SHP77 treated with DMSO at 0.1 percent for 48 hours (cell line): ENCODE data around the gene NBPF9.
"Not testable (repeated sequence)": the region's sequence is repeated elsewhere in the genome, so short reads cannot be mapped to it uniquely, and the experiment has no call there.

Experiments
- DNase-seq: peaks from one replicate; lab custom pipeline; 2025; lab: John Stamatoyannopoulos, UW

Gene NBPF9

GRCh38 chr1:149103109-149104081, at the start of gene NBPF9:
NBPF9 (minus strand) TSS chr1:149103551; CDS start chr1:149082139, 21,412 bp downstream.
- DNase-seq, result peak; percentile 11

DNA sequence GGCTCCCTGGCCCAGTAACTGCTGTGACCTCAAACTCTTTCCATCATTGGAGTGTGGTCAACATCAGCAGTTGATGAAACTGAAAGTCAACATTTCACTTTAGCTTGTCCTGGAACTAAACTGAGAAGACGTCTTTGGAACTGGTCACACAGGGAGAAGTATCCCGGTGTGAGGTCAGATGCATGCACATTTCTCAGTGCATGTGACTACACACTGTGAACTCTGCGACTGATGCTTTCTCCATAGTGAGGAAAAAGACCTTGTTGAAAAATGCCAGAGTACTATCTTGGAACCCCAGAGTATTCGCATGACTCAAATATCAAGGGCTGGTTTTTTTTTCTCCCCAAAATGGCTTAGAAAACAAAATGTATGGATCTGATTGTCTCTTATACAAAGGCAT, 46.6 kb upstream of the NBPF9 start:
- not testable (repeated sequence) for DNase-seq

GRCh38 chr1:149137585-149137984, 34.2 kb upstream of the NBPF9 start:
- not testable (repeated sequence) for DNase-seq

DNA sequence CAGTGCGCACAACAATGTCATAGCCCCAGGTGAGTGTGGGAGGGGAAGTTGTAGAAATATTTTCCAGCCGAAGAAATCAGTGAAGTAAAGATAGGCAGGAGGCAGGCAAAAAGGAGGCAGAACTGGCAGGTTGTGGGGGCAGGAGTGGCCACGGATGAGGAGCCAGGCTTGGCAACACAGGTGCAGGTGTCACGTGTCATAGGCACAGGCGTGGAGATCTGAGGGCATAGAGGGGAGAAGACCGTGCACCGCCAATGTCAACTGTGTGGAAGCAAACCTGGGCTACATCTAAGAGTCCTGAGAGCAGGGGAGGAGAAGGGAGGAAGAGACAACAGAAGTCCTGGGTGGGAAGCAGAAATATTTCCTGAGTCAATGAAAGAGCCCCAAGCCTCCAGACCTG, 27.6 kb upstream of the NBPF9 start:
- DNase-seq, result not testable (repeated sequence)

DNA sequence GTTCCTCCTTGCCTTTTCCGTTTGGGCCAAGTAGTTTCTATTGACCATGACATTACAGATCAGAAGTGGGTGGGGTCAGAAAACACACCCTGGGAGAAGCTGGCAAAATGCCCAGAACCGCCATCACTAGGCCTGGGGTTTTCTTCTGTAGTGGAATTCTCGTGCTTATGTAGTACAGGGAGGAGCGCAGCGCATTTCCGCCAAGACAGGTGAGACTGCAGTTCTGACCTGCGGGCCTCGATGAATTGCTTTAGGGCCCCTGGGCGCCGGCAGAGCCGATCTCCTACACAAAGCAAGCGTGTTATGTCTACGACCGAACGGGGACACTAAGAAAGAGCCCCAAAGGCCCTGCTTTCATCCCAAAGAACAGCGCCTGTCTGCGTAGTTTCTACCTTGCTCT, 25.9 kb upstream of the NBPF9 start:
- not testable (repeated sequence) for DNase-seq

DNA sequence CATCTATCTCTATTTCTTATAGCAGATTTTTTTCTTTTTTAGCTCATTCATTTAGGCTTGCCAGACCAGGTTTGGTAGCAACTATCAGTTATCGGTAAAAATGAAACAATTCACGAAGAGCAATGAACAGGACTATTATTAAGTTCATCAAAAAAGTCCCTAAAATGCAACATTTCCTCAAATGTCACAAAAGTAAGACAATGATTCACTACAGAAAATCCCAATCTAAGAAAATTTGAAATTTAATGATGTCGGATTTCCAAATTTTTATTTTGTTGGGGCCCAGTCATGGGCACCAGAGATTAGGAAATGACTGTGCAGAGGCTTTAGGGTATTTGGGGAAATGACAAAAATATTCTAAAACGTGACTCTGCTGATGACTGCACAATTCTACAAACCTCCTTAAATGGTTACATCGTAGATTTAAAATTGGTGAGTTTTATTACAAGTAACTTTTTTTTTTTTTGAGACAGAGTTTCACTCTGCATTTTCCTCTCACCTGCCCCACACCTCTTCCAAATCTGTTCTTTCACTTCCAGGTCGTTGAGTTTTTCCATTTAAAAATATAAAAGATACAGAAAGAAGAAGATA, 23.3 kb upstream of the NBPF9 start:
- DNase-seq, result not testable (repeated sequence)

GRCh38 chr1:149123948-149124926, 20.9 kb upstream of the NBPF9 start:
- not testable (repeated sequence) for DNase-seq

GRCh38 chr1:149112828-149113227, 9.5 kb upstream of the NBPF9 start:
- DNase-seq, result not testable (repeated sequence)

- DNase-seq, result not testable (repeated sequence)
Observed at GRCh38 chr1:149110343-149110742, 7.0 kb upstream of the NBPF9 start.

GRCh38 chr1:149102574-149102973, 777 bp downstream of the NBPF9 start:
- DNase-seq, result not testable (repeated sequence)

DNA sequence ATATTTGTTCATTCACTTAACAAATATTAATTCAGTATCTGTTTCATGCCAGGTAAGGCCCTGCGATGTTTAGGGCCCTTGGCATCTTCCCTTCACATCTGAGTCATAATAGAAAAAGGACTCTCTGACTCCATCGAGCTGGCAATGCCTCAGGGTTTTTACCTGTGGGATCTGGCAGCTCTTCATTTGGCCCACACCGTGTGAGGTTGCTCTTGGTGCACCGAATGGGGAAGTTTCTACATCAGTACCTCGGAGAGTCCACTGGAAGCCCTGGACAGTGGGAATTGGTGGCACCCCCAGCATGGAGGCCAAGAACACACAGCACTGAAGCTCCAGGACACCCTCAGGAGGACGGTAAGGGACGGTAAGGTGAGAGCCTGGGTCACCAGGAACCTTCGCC, 5.1 kb downstream of the NBPF9 start:
- not testable (repeated sequence) for DNase-seq

DNA sequence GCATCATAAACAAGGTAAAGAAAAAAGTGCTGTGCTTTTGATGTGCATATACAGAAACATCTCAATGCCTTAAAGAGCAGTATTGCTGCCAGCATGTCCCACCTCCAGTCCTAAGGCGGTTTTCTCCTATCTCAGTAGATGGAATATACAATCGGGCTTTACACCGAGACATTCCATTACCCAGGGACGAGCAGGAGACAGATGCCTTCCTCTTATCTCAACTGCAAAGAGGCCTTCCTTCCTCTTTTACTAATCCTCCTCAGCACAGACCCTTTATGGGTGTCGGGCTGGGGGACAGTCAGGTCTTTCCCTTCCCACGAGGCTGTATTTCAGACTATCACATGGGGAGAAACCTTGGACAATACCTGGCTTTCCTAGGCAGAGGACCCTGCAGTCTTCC, 10.2 kb downstream of the NBPF9 start:
- not testable (repeated sequence) for DNase-seq

DNA sequence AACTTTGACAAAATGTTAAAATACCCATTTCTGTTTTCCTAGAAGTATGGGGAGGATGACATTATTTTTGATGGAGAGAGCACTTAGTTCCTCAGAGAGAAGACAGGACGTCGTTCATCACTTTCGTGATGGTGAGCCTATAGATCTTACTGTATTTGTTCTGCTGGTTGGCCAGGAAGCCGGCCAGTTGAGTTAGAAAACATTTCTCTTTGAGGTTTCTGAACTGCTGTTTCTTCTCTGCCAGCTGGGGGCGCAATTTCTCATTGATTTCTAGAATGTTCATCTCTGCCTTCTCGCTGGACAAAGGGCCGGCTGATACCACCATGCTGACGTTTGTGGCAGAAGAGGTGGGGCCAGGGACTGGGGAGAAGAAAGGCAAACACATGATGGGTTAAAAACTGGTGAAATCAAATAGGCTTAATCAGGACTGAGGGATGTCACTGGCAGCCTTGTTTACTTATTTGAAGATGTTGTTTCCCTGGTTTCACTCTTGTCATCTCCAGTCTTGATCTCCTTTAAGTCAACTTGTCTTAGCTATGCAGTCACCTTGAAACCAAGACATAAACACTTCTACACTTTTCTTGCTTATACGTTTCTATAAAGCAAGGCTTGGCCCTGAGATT, 27.7 kb downstream of the NBPF9 start:
- DNase-seq, result not testable (repeated sequence)

DNA sequence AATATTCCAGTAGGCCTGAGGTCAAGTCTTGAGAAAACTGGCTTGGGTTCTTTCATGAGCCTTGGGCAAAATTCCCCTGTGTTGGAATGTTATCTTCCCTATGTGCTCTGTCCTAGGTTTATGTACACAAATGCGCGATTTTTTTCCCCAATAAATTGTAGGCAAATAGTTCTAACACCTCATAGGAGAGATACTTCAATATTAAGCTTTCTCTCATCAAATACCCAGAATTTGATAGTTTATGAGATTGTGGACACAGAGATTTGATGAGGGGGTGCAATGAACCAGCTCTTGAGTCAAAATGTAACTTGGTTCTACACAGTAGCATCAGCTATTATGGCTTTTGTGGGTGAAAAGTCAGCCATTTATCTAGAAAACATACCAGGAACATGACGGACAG, 38.7 kb downstream of the NBPF9 start:
- not testable (repeated sequence) for DNase-seq

DNA sequence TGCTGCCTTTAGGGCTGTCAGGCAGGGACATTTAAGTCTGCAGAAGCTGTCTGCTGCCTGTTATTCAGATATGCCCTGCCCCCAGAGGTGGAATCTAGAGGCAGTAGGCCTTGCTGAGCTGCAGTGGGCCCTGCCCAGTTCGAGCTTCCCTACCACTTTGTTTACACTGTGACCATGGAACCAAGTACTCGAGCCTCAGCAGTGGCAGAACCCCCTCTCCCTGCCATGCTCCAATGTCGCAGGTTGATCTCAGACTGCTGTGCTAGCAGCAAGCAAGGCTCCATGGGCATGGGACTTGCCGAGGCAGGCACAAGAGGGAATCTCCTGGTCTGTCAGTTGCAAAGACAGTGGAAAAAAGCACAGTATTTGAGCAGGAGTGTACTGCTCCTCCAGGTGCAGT, 60.3 kb downstream of the NBPF9 start:
- DNase-seq, result not testable (repeated sequence)

DNA sequence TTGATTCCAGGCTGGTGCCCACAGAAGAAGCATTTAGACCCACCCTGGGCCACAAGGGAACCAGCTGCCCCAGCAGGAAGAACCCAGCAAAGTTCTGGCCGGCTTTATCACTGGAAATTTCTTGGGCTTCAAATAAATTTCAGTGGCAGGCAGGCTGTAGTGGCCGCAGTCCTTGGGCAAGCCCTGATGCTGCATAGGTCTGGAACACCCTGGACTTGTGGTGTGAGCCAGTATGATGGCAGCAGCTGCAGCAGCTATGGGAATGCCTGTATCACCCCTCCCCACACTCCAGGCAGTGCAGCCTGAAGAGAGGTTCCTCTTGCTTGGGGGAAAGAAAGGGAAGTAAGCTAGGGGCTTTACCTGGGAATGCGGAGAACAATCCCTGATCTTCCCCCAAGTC, 69.4 kb downstream of the NBPF9 start:
- DNase-seq, result not testable (repeated sequence)

DNA sequence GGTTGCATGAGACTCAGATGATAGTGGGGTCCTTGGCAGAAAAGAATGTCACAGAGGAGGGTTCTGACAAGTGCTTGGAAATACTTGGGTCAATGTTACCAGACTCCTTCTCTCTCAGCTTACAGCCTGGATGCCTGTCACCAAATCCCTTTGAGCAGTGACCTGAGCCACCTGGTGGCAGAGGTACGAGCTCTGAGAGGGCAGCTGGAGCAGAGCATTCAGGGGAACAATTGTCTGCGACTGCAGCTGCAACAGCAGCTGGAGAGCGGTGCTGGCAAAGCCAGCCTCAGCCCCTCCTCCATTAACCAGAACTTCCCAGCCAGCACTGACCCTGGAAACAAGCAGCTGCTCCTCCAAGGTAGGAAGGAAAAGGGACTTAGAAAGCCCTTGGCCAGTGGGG, 79.0 kb downstream of the NBPF9 start:
- DNase-seq, result not testable (repeated sequence)

DNA sequence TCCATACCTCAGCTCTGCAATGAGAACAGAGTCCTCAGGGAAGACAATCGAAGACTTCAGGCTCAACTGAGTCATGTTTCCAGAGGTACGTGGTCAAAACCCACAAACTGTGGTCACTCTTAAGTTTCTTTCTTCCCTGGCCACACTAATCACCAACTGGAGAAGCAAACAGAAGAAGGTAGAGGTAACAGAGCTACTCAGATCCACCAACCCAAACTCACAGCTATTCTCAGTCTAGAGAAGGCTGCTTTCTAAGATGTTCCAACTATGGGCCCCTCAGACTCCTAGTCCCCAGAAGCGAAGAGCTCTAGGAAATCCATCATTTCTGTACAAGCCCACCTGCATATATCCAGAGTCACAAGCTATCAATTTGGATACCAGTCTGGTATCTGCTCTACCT, 84.8 kb downstream of the NBPF9 start:
- not testable (repeated sequence) for DNase-seq

DNA sequence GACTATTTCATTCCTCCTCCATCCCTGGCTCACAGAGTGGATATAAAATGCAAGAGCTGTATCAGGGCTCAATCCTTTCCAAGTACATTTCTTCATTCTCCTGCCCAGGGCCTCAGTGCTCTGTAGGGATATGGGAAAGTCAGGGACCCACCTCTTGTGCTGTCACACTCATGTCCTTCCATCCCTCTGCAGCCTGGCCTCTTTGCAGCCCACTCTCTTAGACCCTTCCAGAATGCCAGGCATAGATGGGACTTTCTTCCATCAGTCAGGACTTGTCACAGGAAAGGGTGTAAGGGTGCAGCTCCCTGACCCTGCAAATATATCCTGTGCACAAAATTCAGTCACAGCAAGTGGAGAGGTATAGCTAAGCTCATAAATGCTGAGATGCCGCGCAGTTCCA, 86.7 kb downstream of the NBPF9 start:
- not testable (repeated sequence) for DNase-seq

- DNase-seq, result not testable (repeated sequence)
Observed at GRCh38 chr1:149015522-149015921, 87.8 kb downstream of the NBPF9 start.

DNA sequence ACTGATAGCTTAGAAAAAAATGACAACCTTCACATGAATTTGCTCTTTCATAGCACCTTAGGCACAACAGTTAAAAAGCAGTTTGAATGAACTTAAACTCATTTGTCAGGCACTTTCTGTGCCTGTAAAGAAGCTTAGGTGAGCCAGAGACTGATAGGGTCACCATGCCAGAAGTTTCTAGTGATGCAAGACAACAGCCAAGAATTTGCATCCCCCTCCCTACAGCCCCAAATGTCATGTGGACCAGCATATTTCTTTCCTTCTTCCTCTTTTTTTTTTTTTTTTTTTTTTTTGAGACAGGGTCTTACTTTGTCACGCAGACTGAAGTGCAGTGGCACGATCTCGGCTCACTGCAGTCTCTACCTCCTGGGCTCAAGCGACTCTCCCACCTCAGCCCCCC, 89.8 kb downstream of the NBPF9 start:
- not testable (repeated sequence) for DNase-seq
